IPS DF 6.9 (cell line): ENCODE results near the gene MYH9.
A peak's percentile ranks its signal among the peaks of the same experiment; 100 is the strongest.
"Not testable (repeated sequence)": the region's sequence is repeated elsewhere in the genome, so short reads cannot be mapped to it uniquely, and the experiment has no call there.

Experiments used
- DNase-seq: peaks from one replicate; pipeline ENCODE4 v3.0.0-alpha.2; 2013; ENCODE audit warnings: low read depth, low spot score
- H3K27ac ChIP-seq: one replicate; pipeline ENCODE4 v1.5.1; 2013; ENCODE audit warnings: low read length, control low read depth
- H3K27me3 ChIP-seq: 2 replicates; pipeline ENCODE4 v1.6.1; 2013; ENCODE audit warnings: mild to moderate bottlenecking, low read length; ENCODE audit not compliant: control insufficient read depth, insufficient read depth
- H3K36me3 ChIP-seq: 2 replicates; pipeline ENCODE4 v1.6.1; 2013; ENCODE audit warnings: low read length; ENCODE audit not compliant: control insufficient read depth, insufficient read depth
- H3K4me1 ChIP-seq: 2 replicates; pipeline ENCODE4 v1.6.1; 2013; ENCODE audit warnings: low read length; ENCODE audit not compliant: control insufficient read depth, insufficient read depth
- H3K4me3 ChIP-seq: 2 replicates; pipeline ENCODE4 v1.5.1; 2013; ENCODE audit warnings: mild to moderate bottlenecking, low read length
- H3K9me3 ChIP-seq: 2 replicates; pipeline ENCODE4 v1.6.1; 2013; ENCODE audit warnings: low read length, inconsistent platforms; ENCODE audit not compliant: control insufficient read depth, insufficient read depth
- WGBS: extraction: QIAGEN DNeasy Blood & Tissue Kit; methylation state at CpG from one replicate; pipeline ENCODE4 v1.1.7; 2013; ENCODE audit warnings: mixed read lengths, missing lambda C conversion rate; ENCODE audit not compliant: insufficient read length, insufficient coverage; 5-methylcytosine and 5-hydroxymethylcytosine counted together

MYH9 gene

GRCh38 chr22:36387959-36388726 is at the start of gene MYH9:
Gene MYH9 (minus strand): TSS chr22:36387967. CDS start chr22:36349236, 38,731 bp downstream.
- no peaks in the 10 kb centered on the region for H3K9me3 ChIP-seq
- peak; percentile 95 for DNase-seq
- H3K27me3 ChIP-seq: no peaks in the 10 kb centered on the region
- 0 out of 2 replicates have a peak, but pooled peaks cover 2% of the 10 kb centered on the region for H3K36me3 ChIP-seq
- peak within 1 kb of the TSS; percentile 86 for H3K4me3 ChIP-seq
- H3K4me1 ChIP-seq: peaks cover 4% of the 10 kb centered on the region
- H3K27ac ChIP-seq: no peak within 1 kb of the TSS
- WGBS: no CpG with 5 or more reads among the region's 52 CpGs

- no peak for DNase-seq
- H3K27me3 ChIP-seq: no peaks in the 10 kb centered on the region
Observed at GRCh38 chr22:36435516-36436415, 48.0 kb upstream of the MYH9 start.

DNA sequence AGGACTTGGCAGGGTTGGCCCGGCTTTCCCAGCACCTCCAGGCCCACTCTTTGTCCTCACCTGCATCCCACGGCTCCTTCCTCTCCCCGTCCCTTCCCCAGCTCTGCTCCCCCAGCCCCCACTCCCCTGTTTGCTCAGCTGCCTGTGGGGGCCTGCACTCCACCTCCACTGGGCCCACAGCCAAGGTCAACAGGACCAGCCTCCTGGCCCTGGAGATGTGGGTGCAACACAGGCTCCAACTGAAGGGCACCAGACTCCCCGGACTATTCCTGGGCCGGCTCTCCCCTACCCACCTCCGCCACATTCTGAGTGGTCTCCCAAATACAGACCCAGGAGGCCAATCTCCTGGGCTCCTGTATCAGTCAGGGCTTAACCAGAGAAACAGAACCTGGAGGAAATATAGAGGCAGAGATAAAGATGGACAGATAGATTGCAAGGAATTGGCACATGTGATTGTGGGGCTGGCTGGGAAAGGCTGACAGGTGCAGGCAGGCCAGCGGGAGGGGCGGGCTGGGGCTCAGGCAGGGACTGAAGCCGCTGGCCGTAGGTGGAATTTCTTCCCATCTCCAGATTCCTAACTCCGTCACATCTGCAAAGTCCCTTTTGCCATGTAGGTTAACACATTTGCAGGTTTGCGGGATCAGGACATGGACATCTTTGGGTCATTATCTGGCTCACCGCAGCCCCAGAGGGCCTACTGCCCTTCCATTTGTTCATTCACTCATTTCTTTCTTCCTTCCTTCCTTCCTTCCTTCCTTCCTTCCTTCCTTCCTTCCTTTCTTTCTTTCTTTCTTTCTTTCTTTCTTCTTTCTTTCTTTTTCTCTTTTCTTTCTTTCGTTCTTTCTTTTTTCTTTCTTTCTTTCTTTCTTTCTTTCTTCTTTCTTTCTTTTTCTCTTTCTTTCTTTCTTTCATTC is 45.8 kb upstream of the MYH9 start:
- no peaks in the 10 kb centered on the region for H3K36me3 ChIP-seq
- H3K27ac ChIP-seq: no peak overlapping the region
- no peaks in the 10 kb centered on the region for H3K9me3 ChIP-seq
- H3K4me1 ChIP-seq: peaks cover 11% of the 10 kb centered on the region
- DNase-seq: no peak
- no peak overlapping the region for H3K4me3 ChIP-seq
- H3K27me3 ChIP-seq: no peaks in the 10 kb centered on the region
- no CpG with 5 or more reads among the region's 14 CpGs for WGBS

More at GRCh38 chr22:36435516-36436415, 48.0 kb upstream of the MYH9 start:
- no peak overlapping the region for H3K27ac ChIP-seq
- H3K4me3 ChIP-seq: no peak overlapping the region
- no peaks in the 10 kb centered on the region for H3K9me3 ChIP-seq
- H3K4me1 ChIP-seq: peaks cover 11% of the 10 kb centered on the region
- no peaks in the 10 kb centered on the region for H3K36me3 ChIP-seq
- WGBS: no CpG with 5 or more reads among the region's 16 CpGs

GRCh38 chr22:36432592-36433317 is 45.0 kb upstream of the MYH9 start:
- Histone ChIP-seq H3K9me3 (no peaks in the 10 kb centered on the region), H3K27me3 (no peaks in the 10 kb centered on the region), H3K4me3 (no peak overlapping the region), H3K36me3 (no peaks in the 10 kb centered on the region), H3K4me1 (peaks cover 11% of the 10 kb centered on the region), H3K27ac (no peak overlapping the region)
- no peak for DNase-seq
- no CpG with 5 or more reads among the region's 15 CpGs for WGBS

DNA sequence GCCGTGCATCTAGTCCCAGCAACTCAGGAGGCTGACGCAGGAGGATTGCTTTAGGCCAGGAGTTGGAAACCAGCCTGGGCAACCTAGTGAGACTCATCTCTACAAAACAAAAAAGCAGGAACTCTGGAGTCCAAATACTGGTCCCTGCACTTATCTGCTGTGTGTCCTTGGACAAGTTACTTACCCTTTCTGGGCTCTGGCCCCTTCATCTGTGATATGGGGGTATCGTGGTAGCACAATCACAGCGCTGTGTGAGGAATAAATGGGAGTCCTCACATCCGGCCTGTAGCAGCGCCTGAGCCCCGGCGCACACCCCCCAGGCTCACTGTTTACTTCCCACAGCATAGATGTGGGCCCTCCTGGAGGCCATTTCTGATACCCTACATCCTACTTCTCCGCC is 44.2 kb upstream of the MYH9 start:
- no CpG with 5 or more reads among the region's 9 CpGs for WGBS
- no peaks in the 10 kb centered on the region for H3K27me3 ChIP-seq
- H3K9me3 ChIP-seq: no peaks in the 10 kb centered on the region
- DNase-seq: no peak
- H3K4me1 ChIP-seq: peaks cover 11% of the 10 kb centered on the region
- H3K27ac ChIP-seq: no peak overlapping the region
- H3K36me3 ChIP-seq: no peaks in the 10 kb centered on the region
- no peak overlapping the region for H3K4me3 ChIP-seq

DNA sequence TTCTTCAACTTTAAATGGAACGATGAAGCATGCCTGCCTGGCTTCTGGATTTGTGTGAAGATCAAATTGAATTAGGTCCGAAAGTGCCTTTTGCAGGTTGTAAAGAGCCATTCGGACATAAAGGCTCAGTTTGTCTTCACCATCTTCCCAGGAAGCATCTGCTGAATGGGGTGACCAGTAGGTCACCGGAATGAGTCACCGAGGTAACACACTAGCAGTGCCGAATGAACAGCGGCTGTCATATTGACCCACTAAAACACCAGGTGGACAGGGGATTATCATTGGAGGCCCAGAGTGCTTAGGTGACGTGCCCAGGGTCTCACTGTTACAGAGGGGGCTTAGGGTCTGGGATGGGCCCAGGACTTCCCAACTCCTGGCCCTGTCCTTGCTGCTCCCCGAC is 43.1 kb upstream of the MYH9 start:
- H3K4me1 ChIP-seq: peaks cover 10% of the 10 kb centered on the region
- no peak overlapping the region for H3K4me3 ChIP-seq
- H3K36me3 ChIP-seq: no peaks in the 10 kb centered on the region
- no peak overlapping the region for H3K27ac ChIP-seq
- no CpG with 5 or more reads among the region's 9 CpGs for WGBS
- no peaks in the 10 kb centered on the region for H3K9me3 ChIP-seq
- no peak for DNase-seq
- no peaks in the 10 kb centered on the region for H3K27me3 ChIP-seq

DNA sequence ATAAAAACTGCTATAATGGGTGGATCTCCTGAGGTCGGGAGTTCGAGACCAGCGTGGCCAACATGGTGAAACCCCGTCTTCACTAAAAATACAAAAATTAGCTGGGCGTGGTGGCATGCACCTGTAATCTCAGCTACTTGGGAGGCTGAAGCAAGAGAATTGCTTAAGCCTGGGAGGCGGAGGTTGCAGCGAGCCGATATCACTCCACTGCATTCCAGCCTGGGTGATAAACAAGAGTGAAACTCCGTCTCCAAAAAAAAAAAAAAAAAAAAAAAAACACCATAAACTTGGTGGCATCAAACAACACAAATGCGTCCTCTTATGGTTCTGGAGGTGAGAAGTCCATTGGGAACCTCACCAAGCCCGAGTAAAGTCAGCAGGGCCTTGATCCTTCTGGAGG is 40.2 kb upstream of the MYH9 start:
- not testable (repeated sequence) for H3K4me1 ChIP-seq, DNase-seq, H3K27ac ChIP-seq, H3K27me3 ChIP-seq, H3K4me3 ChIP-seq, H3K36me3 ChIP-seq, H3K9me3 ChIP-seq
- no CpG with 5 or more reads among the region's 11 CpGs for WGBS

DNA sequence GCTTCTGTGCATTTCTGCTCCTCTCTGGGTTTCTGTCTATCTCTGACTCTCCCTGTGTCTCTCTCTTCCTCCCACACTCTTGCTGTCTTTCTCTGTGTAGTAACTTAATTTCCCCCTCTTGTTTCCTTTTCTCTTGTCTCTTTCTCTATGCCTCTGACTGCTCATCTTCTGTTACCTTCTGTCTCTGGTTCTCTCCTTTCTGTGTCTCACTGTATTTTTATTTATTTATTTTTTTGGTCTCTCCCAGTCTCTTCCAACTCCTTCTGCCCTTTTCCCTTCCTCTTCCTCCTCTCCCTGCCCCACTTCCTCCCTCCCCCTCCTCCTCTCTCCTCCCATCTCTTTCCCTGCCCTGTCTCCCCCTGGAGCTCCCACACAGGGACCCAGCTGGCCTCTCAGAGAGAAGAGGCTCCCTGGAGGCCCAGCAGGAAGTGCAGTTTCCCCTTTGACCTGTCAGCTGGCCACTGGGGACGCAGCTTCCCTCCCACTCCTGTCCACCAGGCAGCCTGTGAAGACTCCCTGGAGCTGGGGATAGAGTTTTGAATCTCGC is 38.3 kb upstream of the MYH9 start:
- Histone ChIP-seq H3K4me1 (no peaks in the 10 kb centered on the region), H3K27me3 (no peaks in the 10 kb centered on the region), H3K9me3 (no peaks in the 10 kb centered on the region), H3K36me3 (no peaks in the 10 kb centered on the region), H3K27ac (no peak overlapping the region), H3K4me3 (no peak overlapping the region)
- no CpG with 5 or more reads among the region's 2 CpGs for WGBS
- DNase-seq: no peak

GRCh38 chr22:36424901-36425579 is 37.3 kb upstream of the MYH9 start:
- H3K4me1 ChIP-seq: no peaks in the 10 kb centered on the region
- no peaks in the 10 kb centered on the region for H3K27me3 ChIP-seq
- no CpG with 5 or more reads among the region's 5 CpGs for WGBS
- H3K4me3 ChIP-seq: no peak overlapping the region
- no peaks in the 10 kb centered on the region for H3K36me3 ChIP-seq
- H3K9me3 ChIP-seq: no peaks in the 10 kb centered on the region
- no peak for DNase-seq
- no peak overlapping the region for H3K27ac ChIP-seq
